Chondrocyte (in vitro differentiated cells): ENCODE results near the gene RNF126. TPM values are rescaled to one million over a fixed set of nuclear protein-coding genes. Genes with fewer than 3 reads are reported as not detected.

ENCODE experiments used
- DNase-seq: peaks from one replicate; pipeline ENCODE4 v3.0.0; 2021; ENCODE audit warnings: mixed read lengths, low spot score
- H3K27ac Mint-ChIP-seq: one replicate; pipeline ENCODE4 v1.8.0; 2021; ENCODE audit warnings: mild to moderate bottlenecking, moderate library complexity, mixed read lengths; ENCODE audit not compliant: unreplicated experiment
- H3K27me3 Mint-ChIP-seq: 2 replicates; pipeline ENCODE4 v1.8.0; 2021; ENCODE audit warnings: low read depth, mixed read lengths
- H3K36me3 Mint-ChIP-seq: 2 replicates; pipeline ENCODE4 v1.8.0; 2021; ENCODE audit warnings: low read depth, mixed read lengths
- H3K4me1 Mint-ChIP-seq: 2 replicates; pipeline ENCODE4 v1.8.0; 2021; ENCODE audit warnings: low read depth, mild to moderate bottlenecking, mixed read lengths
- H3K4me3 Mint-ChIP-seq: one replicate; pipeline ENCODE4 v1.8.0; 2021; ENCODE audit warnings: mild to moderate bottlenecking, moderate library complexity, mixed read lengths; ENCODE audit not compliant: unreplicated experiment
- H3K9me3 Mint-ChIP-seq: 2 replicates; pipeline ENCODE4 v1.8.0; 2021; ENCODE audit warnings: low read depth, mixed read lengths
- CTCF ChIP-seq: fragments of 200-600 bp; sonication (generic); IDR thresholded peaks from 2 replicates; pipeline ENCODE4 v1.5.0; 2021; ENCODE audit warnings: antibody characterized with exemption, mild to moderate bottlenecking, moderate library complexity
- total RNA-seq: library from RNA; stranded (reverse); gene quantifications from 3 replicates; pipeline ENCODE4 v1.2.1, GENCODE V29; 2021

RNF126 gene
- total RNA-seq, 1 donor from 2014 or later: 29.5 TPM

- Mint-ChIP-seq H3K27ac (no peak overlapping the region), H3K36me3 (no peaks in the 10 kb centered on the region), H3K9me3 (no peaks in the 10 kb centered on the region), H3K4me3 (no peak overlapping the region), H3K27me3 (no peaks in the 10 kb centered on the region), H3K4me1 (no peaks in the 10 kb centered on the region)
- no peak for DNase-seq
- no peak for TF ChIP-seq CTCF
Observed at GRCh38 chr19:602391-603301, 60.4 kb downstream of the RNF126 start.

- H3K4me3 Mint-ChIP-seq: no peak overlapping the region
- no peaks in the 10 kb centered on the region for H3K9me3 Mint-ChIP-seq
- no peaks in the 10 kb centered on the region for H3K36me3 Mint-ChIP-seq
- H3K27me3 Mint-ChIP-seq: no peaks in the 10 kb centered on the region
- no peaks in the 10 kb centered on the region for H3K4me1 Mint-ChIP-seq
- no peak for DNase-seq
- TF ChIP-seq CTCF: no peak
- no peak overlapping the region for H3K27ac Mint-ChIP-seq
Observed at GRCh38 chr19:601790-602189, 61.2 kb downstream of the RNF126 start.

- H3K27me3 Mint-ChIP-seq: no peaks in the 10 kb centered on the region
- H3K9me3 Mint-ChIP-seq: no peaks in the 10 kb centered on the region
- no peak overlapping the region for H3K4me3 Mint-ChIP-seq
- DNase-seq: no peak
- H3K36me3 Mint-ChIP-seq: no peaks in the 10 kb centered on the region
- no peak for TF ChIP-seq CTCF
- no peaks in the 10 kb centered on the region for H3K4me1 Mint-ChIP-seq
- H3K27ac Mint-ChIP-seq: no peak overlapping the region
Observed at GRCh38 chr19:601310-601709, 61.7 kb downstream of the RNF126 start.

Other genes with a start within 250 kb of the RNF126 start
- 26.9 to 50.9 TPM (median 47.8 TPM) in 3 replicates for gene SHC2, start 202.2 kb downstream of the RNF126 start, total RNA-seq
- gene MADCAM1, start 166.7 kb downstream of the RNF126 start, total RNA-seq: 0.59 to 0.92 TPM (median 0.62 TPM) in 3 replicates
- 18.3 to 22.6 TPM (median 21.3 TPM) in 3 replicates for gene TPGS1, start 155.7 kb downstream of the RNF126 start, total RNA-seq
- gene CDC34, start 131.5 kb downstream of the RNF126 start, total RNA-seq: 41.4 to 71.1 TPM (median 66.9 TPM) in 3 replicates
- not detected in 3 replicates for gene GZMM, start 119.2 kb downstream of the RNF126 start, total RNA-seq
- 440 to 503 TPM (median 452 TPM) in 3 replicates for gene BSG, start 90.6 kb downstream of the RNF126 start, total RNA-seq
- 6.2 to 6.8 TPM (median 6.7 TPM) in 3 replicates for gene HCN2, start 73.3 kb downstream of the RNF126 start, total RNA-seq
- gene POLRMT, start 29.7 kb downstream of the RNF126 start, total RNA-seq: 27.3 to 35.8 TPM (median 35.5 TPM) in 3 replicates
- gene FGF22, start 23.3 kb downstream of the RNF126 start, total RNA-seq: not detected in 3 replicates
- 267 to 316 TPM (median 312 TPM) in 3 replicates for gene FSTL3, start 13.2 kb upstream of the RNF126 start, total RNA-seq
- not detected in 3 replicates for gene PRSS57, start 32.2 kb upstream of the RNF126 start, total RNA-seq
- gene PALM, start 45.7 kb upstream of the RNF126 start, total RNA-seq: 166 to 182 TPM (median 175 TPM) in 3 replicates
- gene MISP, start 87.9 kb upstream of the RNF126 start, total RNA-seq: 1.5 to 2.2 TPM (median 1.6 TPM) in 3 replicates
- gene PTBP1, start 134.2 kb upstream of the RNF126 start, total RNA-seq: 281 to 343 TPM (median 285 TPM) in 3 replicates
- 5.4 to 6.8 TPM (median 6.0 TPM) in 3 replicates for gene PLPPR3, start 158.7 kb upstream of the RNF126 start, total RNA-seq
- gene AZU1, start 164.6 kb upstream of the RNF126 start, total RNA-seq: 0.37 to 0.51 TPM in 2 of 3 replicates, not detected in the other
- gene PRTN3, start 177.8 kb upstream of the RNF126 start, total RNA-seq: not detected in 3 replicates
- not detected in 3 replicates for gene ELANE, start 189.1 kb upstream of the RNF126 start, total RNA-seq
- 1.1 to 17.9 TPM (median 1.8 TPM) in 3 replicates for gene CFD, start 196.4 kb upstream of the RNF126 start, total RNA-seq
- 47.0 to 53.9 TPM (median 53.1 TPM) in 3 replicates for gene MED16, start 230.0 kb upstream of the RNF126 start, total RNA-seq
- gene RNU6-9, start 230.3 kb upstream of the RNF126 start, total RNA-seq: not detected in 3 replicates